Activated T-helper 1 cell treated with anti-CD3 and anti-CD28 coated beads, Interleukin-12 subunit alpha, Interleukin-12 subunit beta, Interleukin-2, Interleukin-4 antibody, amounts not matched to agents 30 ng/mL and 10 ng/mL and 1 ng/mL, durations not matched to agents 14 hours and 24 hours and 36 hours (primary cell): ENCODE data around the gene RNU1-4. TPM values are rescaled to one million over a fixed set of nuclear protein-coding genes. Genes with fewer than 3 reads are reported as not detected.

ENCODE experiments used
- total RNA-seq: library from RNA; stranded (reverse); gene quantifications from 2 replicates; pipeline ENCODE4 v1.2.3, GENCODE V29; 2022

RNU1-4 gene
- total RNA-seq, 1 donor from 2014 or later = 3,041 TPM

Other genes starting within 250 kb of the RNU1-4 start
- gene RNU1-1, start 226.2 kb upstream of the RNU1-4 start, total RNA-seq = 2,178 and 3,041 TPM in 2 replicates
- 4.4 and 6.1 TPM in 2 replicates for gene NBPF1, start 127.0 kb upstream of the RNU1-4 start, total RNA-seq
- 2,178 and 3,041 TPM in 2 replicates for gene RNU1-3, start 73.6 kb upstream of the RNU1-4 start, total RNA-seq
- 2,178 and 3,041 TPM in 2 replicates for gene RNU1-2, start 155.5 kb downstream of the RNU1-4 start, total RNA-seq
- 22.1 and 22.6 TPM in 2 replicates for gene CROCC, start 181.4 kb downstream of the RNU1-4 start, total RNA-seq
- gene MFAP2, start 240.1 kb downstream of the RNU1-4 start, total RNA-seq = not detected in 2 replicates